ENCODE data around the gene RUNX2.

Gene RUNX2

GRCh38 chr6:45637056-45637455 lies 308.9 kb downstream of the RUNX2 start:
- Mint-ChIP-seq H3K4me1 (peaks cover 7% of the 10 kb centered on the region), H3K36me3 (ENCODE audit: low read depth) (no peaks in the 10 kb centered on the region), H3K9me3 (no peaks in the 10 kb centered on the region), H3K27ac (no peak overlapping the region), H3K4me3 (no peak overlapping the region), H3K27me3 (no peaks in the 10 kb centered on the region)
- ATAC-seq (no peak), DNase-seq (no peak)

- H3K36me3 Mint-ChIP-seq (ENCODE audit: low read depth): no peaks in the 10 kb centered on the region
- no peak overlapping the region for H3K27ac Mint-ChIP-seq
- no peaks in the 10 kb centered on the region for H3K27me3 Mint-ChIP-seq
- no peaks in the 10 kb centered on the region for H3K9me3 Mint-ChIP-seq
- DNase-seq: no peak
- H3K4me1 Mint-ChIP-seq: peaks cover 7% of the 10 kb centered on the region
- no peak overlapping the region for H3K4me3 Mint-ChIP-seq
- ATAC-seq: no peak
These were observed 309.6 kb downstream of the RUNX2 start for GRCh38 chr6:45637611-45638257.

- no peak for ATAC-seq
- Mint-ChIP-seq H3K36me3 (ENCODE audit: low read depth) (no peaks in the 10 kb centered on the region), H3K27ac (no peak overlapping the region), H3K27me3 (no peaks in the 10 kb centered on the region), H3K4me1 (peaks cover 3% of the 10 kb centered on the region), H3K9me3 (no peaks in the 10 kb centered on the region), H3K4me3 (no peak overlapping the region)
- DNase-seq: no peak
These were observed 312.0 kb downstream of the RUNX2 start for GRCh38 chr6:45640081-45640491.

- DNase-seq (no peak), ATAC-seq (no peak)
- Mint-ChIP-seq H3K36me3 (ENCODE audit: low read depth) (no peaks in the 10 kb centered on the region), H3K4me3 (no peak overlapping the region), H3K27me3 (peaks cover under 1% of the 10 kb centered on the region), H3K9me3 (no peaks in the 10 kb centered on the region), H3K4me1 (peaks cover 9% of the 10 kb centered on the region), H3K27ac (no peak overlapping the region)
These were observed 312.7 kb downstream of the RUNX2 start for GRCh38 chr6:45640811-45641210.

- no peaks in the 10 kb centered on the region for H3K9me3 Mint-ChIP-seq
- no peak overlapping the region for H3K27ac Mint-ChIP-seq
- ATAC-seq: no peak
- H3K27me3 Mint-ChIP-seq: peaks cover 2% of the 10 kb centered on the region
- DNase-seq: no peak
- peaks cover 13% of the 10 kb centered on the region for H3K4me1 Mint-ChIP-seq
- H3K36me3 Mint-ChIP-seq (ENCODE audit: low read depth): no peaks in the 10 kb centered on the region
- no peak overlapping the region for H3K4me3 Mint-ChIP-seq
These were observed 314.4 kb downstream of the RUNX2 start for GRCh38 chr6:45642331-45643125.

GRCh38 chr6:45643126-45643525 lies 315.0 kb downstream of the RUNX2 start:
- Mint-ChIP-seq H3K36me3 (ENCODE audit: low read depth) (no peaks in the 10 kb centered on the region), H3K27ac (no peak overlapping the region)
- DNase-seq: no peak

GRCh38 chr6:45644720-45645119 lies 316.6 kb downstream of the RUNX2 start:
- Mint-ChIP-seq H3K27me3 (peaks cover 2% of the 10 kb centered on the region), H3K9me3 (no peaks in the 10 kb centered on the region), H3K4me3 (no peak overlapping the region), H3K4me1 (peaks cover 23% of the 10 kb centered on the region), H3K36me3 (ENCODE audit: low read depth) (no peaks in the 10 kb centered on the region), H3K27ac (no peak overlapping the region)
- ATAC-seq: no peak
- DNase-seq: no peak

More at GRCh38 chr6:45643126-45643525, 315.0 kb downstream of the RUNX2 start:
- Mint-ChIP-seq H3K4me3 (no peak overlapping the region), H3K27me3 (peaks cover 2% of the 10 kb centered on the region), H3K4me1 (peaks cover 19% of the 10 kb centered on the region), H3K9me3 (no peaks in the 10 kb centered on the region)
- ATAC-seq: no peak

- H3K4me1 Mint-ChIP-seq: peaks cover 23% of the 10 kb centered on the region
- H3K27ac Mint-ChIP-seq: no peak overlapping the region
- H3K36me3 Mint-ChIP-seq (ENCODE audit: low read depth): no peaks in the 10 kb centered on the region
- no peak overlapping the region for H3K4me3 Mint-ChIP-seq
- DNase-seq (no peak), ATAC-seq (peak; percentile 61)
- no peaks in the 10 kb centered on the region for H3K9me3 Mint-ChIP-seq
- H3K27me3 Mint-ChIP-seq: peaks cover 2% of the 10 kb centered on the region
These were observed 317.2 kb downstream of the RUNX2 start for GRCh38 chr6:45645302-45645701.

DNA sequence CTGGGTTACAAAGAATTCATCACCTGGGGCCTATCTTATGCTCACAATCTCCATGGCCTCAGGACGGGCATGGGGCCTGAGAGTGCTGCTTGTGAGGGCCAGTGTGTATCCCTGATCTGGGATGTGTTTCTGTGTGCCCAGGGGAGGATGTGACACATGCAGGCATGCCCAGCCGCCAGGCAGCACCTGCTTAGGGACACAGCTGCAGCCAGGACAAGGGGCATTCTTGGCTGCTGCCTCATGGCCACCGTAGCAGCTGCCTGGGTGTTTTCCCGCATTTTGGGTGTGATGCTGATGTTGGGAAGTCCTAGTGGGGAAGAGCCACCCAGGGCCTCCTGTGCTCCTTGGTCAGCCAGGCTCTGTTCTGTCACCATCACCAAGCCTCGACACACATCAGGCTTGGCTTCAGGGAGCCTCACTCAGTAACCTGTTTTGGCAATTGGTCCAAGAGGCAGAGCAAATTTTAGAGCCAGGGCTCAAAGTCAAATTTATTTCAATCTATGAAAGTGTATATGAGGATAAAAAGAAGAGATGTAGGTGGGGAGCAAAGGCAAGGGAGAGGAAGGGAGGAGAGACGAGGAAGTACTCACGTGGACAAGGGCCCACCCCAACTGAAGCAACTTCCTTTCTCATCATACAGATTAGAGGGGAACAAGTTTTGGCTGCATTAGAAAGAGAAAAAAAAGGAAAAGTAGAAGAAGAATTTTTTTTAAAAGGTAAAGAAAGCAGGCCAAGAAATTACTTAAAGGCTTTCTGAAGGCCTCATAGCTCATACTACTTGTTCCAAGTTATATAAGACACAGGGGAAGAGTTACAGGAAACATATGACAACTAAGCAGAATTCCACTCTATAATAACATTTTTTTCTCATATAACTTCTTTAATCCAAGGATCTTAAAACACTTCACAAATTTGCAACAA lies 319.5 kb downstream of the RUNX2 start:
- H3K36me3 Mint-ChIP-seq (ENCODE audit: low read depth): no peaks in the 10 kb centered on the region
- H3K4me1 Mint-ChIP-seq: peaks cover 23% of the 10 kb centered on the region
- ATAC-seq: no peak
- DNase-seq: no peak
- H3K9me3 Mint-ChIP-seq: no peaks in the 10 kb centered on the region
- no peak overlapping the region for H3K27ac Mint-ChIP-seq
- peaks cover 2% of the 10 kb centered on the region for H3K27me3 Mint-ChIP-seq
- no peak overlapping the region for H3K4me3 Mint-ChIP-seq

- no peaks in the 10 kb centered on the region for H3K9me3 Mint-ChIP-seq
- no peak for ATAC-seq
- no peaks in the 10 kb centered on the region for H3K36me3 Mint-ChIP-seq (ENCODE audit: low read depth)
- no peak overlapping the region for H3K27ac Mint-ChIP-seq
- H3K4me1 Mint-ChIP-seq: peaks cover 23% of the 10 kb centered on the region
- H3K4me3 Mint-ChIP-seq: no peak overlapping the region
- no peak for DNase-seq
- peaks cover 2% of the 10 kb centered on the region for H3K27me3 Mint-ChIP-seq
These were observed 320.1 kb downstream of the RUNX2 start for GRCh38 chr6:45648262-45648620.

DNA sequence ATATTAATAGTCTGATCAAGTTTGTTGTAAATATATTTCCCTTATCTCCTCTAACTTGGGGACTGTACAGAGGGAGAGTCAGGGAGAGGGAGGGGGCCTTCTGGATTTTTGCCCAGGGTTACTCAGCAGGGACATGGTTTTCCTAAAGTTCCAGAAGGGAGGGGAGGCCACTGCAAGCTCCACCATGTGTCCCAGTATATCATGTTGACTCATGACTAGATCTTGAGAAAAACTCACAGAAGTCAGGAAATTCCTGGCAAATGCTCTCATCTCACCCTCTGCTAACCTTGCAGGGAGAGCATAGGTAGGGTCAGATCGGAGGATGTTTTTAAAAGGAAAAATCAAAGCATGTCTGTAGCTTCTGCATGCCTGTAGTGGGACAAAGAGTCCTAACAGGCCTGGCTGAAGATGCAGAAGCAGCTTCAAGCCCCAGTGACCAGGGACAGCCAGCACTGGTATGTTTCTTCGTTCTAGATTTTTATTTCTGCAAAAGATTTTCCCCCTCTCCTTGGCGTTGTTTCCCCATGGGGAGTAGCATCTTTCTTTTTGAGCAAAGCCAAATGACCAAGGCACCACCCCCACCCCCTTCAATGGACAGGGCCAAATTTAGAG lies 322.5 kb downstream of the RUNX2 start:
- Mint-ChIP-seq H3K27me3 (peaks cover 4% of the 10 kb centered on the region), H3K4me1 (peaks cover 17% of the 10 kb centered on the region), H3K36me3 (ENCODE audit: low read depth) (no peaks in the 10 kb centered on the region), H3K4me3 (no peak overlapping the region), H3K27ac (no peak overlapping the region), H3K9me3 (no peaks in the 10 kb centered on the region)
- no peak for DNase-seq
- no peak for ATAC-seq

DNA sequence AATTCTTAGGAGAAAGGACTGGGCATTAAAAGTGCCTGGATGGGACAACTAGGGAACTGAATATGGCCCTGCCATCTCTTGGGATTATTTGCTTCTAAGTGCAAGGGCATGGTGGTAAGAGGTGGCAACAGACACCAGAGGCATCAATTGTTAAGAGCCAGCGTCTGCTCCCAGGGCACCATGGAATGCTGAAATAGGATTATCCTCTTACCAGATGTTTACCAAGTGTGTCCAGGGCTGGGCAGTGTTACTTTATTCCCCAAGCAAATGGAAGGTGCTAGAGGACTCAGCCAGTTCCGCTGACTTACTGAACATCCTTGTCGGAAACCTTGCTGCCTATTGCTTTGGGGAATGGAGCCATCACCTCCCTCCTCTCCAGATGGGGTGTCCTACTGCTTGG lies 323.2 kb downstream of the RUNX2 start:
- Mint-ChIP-seq H3K27me3 (peaks cover 2% of the 10 kb centered on the region), H3K9me3 (no peaks in the 10 kb centered on the region), H3K4me1 (peaks cover 14% of the 10 kb centered on the region), H3K4me3 (no peak overlapping the region), H3K27ac (no peak overlapping the region), H3K36me3 (ENCODE audit: low read depth) (no peaks in the 10 kb centered on the region)
- ATAC-seq (no peak), DNase-seq (no peak)

DNA sequence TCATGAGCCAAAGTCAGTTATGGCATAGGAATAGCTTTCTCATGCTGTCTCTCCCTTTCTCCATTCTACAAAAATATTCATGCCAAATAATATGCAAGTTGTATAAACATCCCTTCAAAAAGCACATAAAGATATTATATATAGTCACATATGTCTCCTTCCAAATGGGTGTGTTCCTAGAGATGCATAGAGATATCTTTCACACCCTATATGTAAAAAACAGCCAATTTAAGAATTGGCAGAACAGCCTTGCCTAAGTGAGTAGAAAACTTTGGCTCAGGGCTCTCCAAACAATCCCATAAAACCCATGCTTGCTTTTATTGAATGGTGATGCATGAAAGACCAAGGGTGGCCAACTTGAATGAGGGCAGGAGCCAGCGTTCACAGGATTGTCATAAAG lies 324.3 kb downstream of the RUNX2 start:
- Mint-ChIP-seq H3K36me3 (ENCODE audit: low read depth) (peaks cover 2% of the 10 kb centered on the region), H3K9me3 (no peaks in the 10 kb centered on the region)

GRCh38 chr6:45653117-45653883 lies 325.2 kb downstream of the RUNX2 start:
- Mint-ChIP-seq H3K27me3 (peaks cover 2% of the 10 kb centered on the region), H3K36me3 (ENCODE audit: low read depth) (peaks cover 2% of the 10 kb centered on the region), H3K9me3 (no peaks in the 10 kb centered on the region), H3K27ac (no peak overlapping the region), H3K4me1 (peaks cover 9% of the 10 kb centered on the region), H3K4me3 (no peak overlapping the region)
- DNase-seq (no peak), ATAC-seq (no peak)

More for the DNA sequence above, 324.3 kb downstream of the RUNX2 start:
- H3K4me3 Mint-ChIP-seq: no peak overlapping the region
- H3K27ac Mint-ChIP-seq: no peak overlapping the region
- peaks cover 13% of the 10 kb centered on the region for H3K4me1 Mint-ChIP-seq
- ATAC-seq: no peak
- H3K27me3 Mint-ChIP-seq: peaks cover 2% of the 10 kb centered on the region
- no peak for DNase-seq

Measured in activated naive CD8-positive, alpha-beta T cell treated with anti-CD3 and anti-CD28 coated beads, Interleukin-2, amount 50 U/mL, for 24 hours (primary cell).